GM23338 (cell line): ENCODE data around the gene TMEM121. TPM values are rescaled to one million over a fixed set of nuclear protein-coding genes. Genes with fewer than 3 reads are reported as not detected.

Experiments used
- ATAC-seq: fragments of 200-7000 bp; cut with Tn5 transposase; 3 replicates; pipeline ENCODE4 v1.9.1; 2020
- DNase-seq: peaks from one replicate; pipeline ENCODE4 v3.0.0-alpha.2; 2015; ENCODE audit warnings: low spot score
- H2AFZ ChIP-seq: fragments of 200-600 bp; sonication (generic); 2 replicates; pipeline ENCODE4 v1.8.0; 2016; ENCODE audit warnings: antibody characterized with exemption, mild to moderate bottlenecking, moderate library complexity
- H3F3A ChIP-seq: fragments of 200-600 bp; sonication (generic); replicated peaks from 2 replicates; pipeline ENCODE4 v1.8.0; 2017; ENCODE audit warnings: antibody characterized with exemption, mixed run types, low read depth
- H3K27ac ChIP-seq: fragments of 200-600 bp; sonication (generic); 2 replicates; pipeline ENCODE4 v1.6.1; 2016; ENCODE audit warnings: low read depth
- H3K27me3 ChIP-seq: fragments of 200-600 bp; sonication (generic); 2 replicates; pipeline ENCODE4 v1.8.0; 2016; ENCODE audit warnings: mild to moderate bottlenecking, mixed run types, moderate library complexity; ENCODE audit not compliant: insufficient read depth
- H3K36me3 ChIP-seq: fragments of 200-600 bp; sonication (generic); 2 replicates; pipeline ENCODE4 v1.8.0; 2016; ENCODE audit warnings: mild to moderate bottlenecking; ENCODE audit not compliant: insufficient read depth
- H3K4me1 ChIP-seq: fragments of 200-600 bp; sonication (generic); 2 replicates; pipeline ENCODE4 v1.8.0; 2016; ENCODE audit warnings: mild to moderate bottlenecking, moderate library complexity; ENCODE audit not compliant: insufficient read depth
- H3K4me2 ChIP-seq: fragments of 200-600 bp; sonication (generic); 2 replicates; pipeline ENCODE4 v1.7.1; 2017; ENCODE audit warnings: mixed run types
- H3K4me3 ChIP-seq: fragments of 200-600 bp; sonication (generic); 2 replicates; pipeline ENCODE4 v1.6.1; 2016; ENCODE audit warnings: mixed run types
- H3K79me2 ChIP-seq: fragments of 200-600 bp; sonication (generic); replicated peaks from 2 replicates; pipeline ENCODE4 v1.8.0; 2017; ENCODE audit warnings: mild to moderate bottlenecking; ENCODE audit not compliant: insufficient read depth
- H3K9me2 ChIP-seq: fragments of 200-600 bp; sonication (generic); 2 replicates; pipeline ENCODE4 v1.8.0; 2017; ENCODE audit not compliant: insufficient read depth
- H4K20me1 ChIP-seq: fragments of 200-600 bp; sonication (generic); replicated peaks from 2 replicates; pipeline ENCODE4 v1.8.0; 2017; ENCODE audit warnings: mild to moderate bottlenecking; ENCODE audit not compliant: insufficient read depth
- H3K27ac Mint-ChIP-seq: 2 replicates; pipeline ENCODE4 v1.8.0; 2020; ENCODE audit warnings: inconsistent platforms, mild to moderate bottlenecking, moderate library complexity, mixed read lengths
- H3K27me3 Mint-ChIP-seq: 3 replicates; pipeline ENCODE4 v1.8.0; 2022; ENCODE audit warnings: low read depth, mild to moderate bottlenecking, moderate library complexity, mixed read lengths, inconsistent platforms; ENCODE audit not compliant: insufficient read depth, poor library complexity
- H3K36me3 Mint-ChIP-seq: 3 replicates; pipeline ENCODE4 v1.8.0; 2021; ENCODE audit warnings: low read depth, mild to moderate bottlenecking, inconsistent platforms, moderate library complexity, mixed read lengths
- H3K4me1 Mint-ChIP-seq: 3 replicates; pipeline ENCODE4 v1.8.0; 2020; ENCODE audit warnings: mild to moderate bottlenecking, inconsistent platforms, mixed read lengths
- H3K4me3 Mint-ChIP-seq: 3 replicates; pipeline ENCODE4 v1.8.0; 2021; ENCODE audit warnings: moderate library complexity, mild to moderate bottlenecking, inconsistent platforms, mixed read lengths
- H3K9me3 Mint-ChIP-seq: 3 replicates; pipeline ENCODE4 v1.8.0; 2020; ENCODE audit warnings: moderate library complexity, mild to moderate bottlenecking, inconsistent platforms, mixed read lengths
- CREB1 ChIP-seq: fragments of 250-450 bp; sonication (Bioruptor Pico); IDR thresholded peaks from 2 replicates; pipeline ENCODE4 v1.5.0; 2020; ENCODE audit warnings: low read depth, mild to moderate bottlenecking, moderate library complexity
- CTCF ChIP-seq, 2 experiments: fragments of 200-600 bp in 1 of 2; sonication (generic) in 1 of 2; conservative IDR thresholded peaks; 2 replicates each; pipeline versions ENCODE4 v1.5.1 to v1.6.1; 2016 to 2017; ENCODE audit warnings: antibody characterized with exemption in 2 of 2, low read depth in 2 of 2, mild to moderate bottlenecking in 2 of 2, moderate library complexity in 1 of 2
- ETS1 ChIP-seq: IDR thresholded peaks from 2 replicates; pipeline ENCODE4 v1.6.1; 2016; ENCODE audit warnings: antibody characterized with exemption
- EZH2phosphoT487 ChIP-seq: fragments of 200-600 bp; sonication (generic); IDR thresholded peaks from one replicate; pipeline ENCODE4 v1.8.1; 2018; ENCODE audit warnings: antibody characterized with exemption; ENCODE audit not compliant: unreplicated experiment
- JUNB ChIP-seq: IDR thresholded peaks from one replicate; pipeline ENCODE4 v1.6.1; 2016; ENCODE audit warnings: antibody characterized with exemption; ENCODE audit not compliant: unreplicated experiment
- NANOG ChIP-seq: IDR thresholded peaks from 2 replicates; pipeline ENCODE4 v1.6.1; 2016; ENCODE audit warnings: antibody characterized with exemption, borderline replicate concordance
- POLR2AphosphoS5 ChIP-seq: IDR thresholded peaks from 2 replicates; pipeline ENCODE4 v1.6.1; 2016; ENCODE audit warnings: antibody characterized with exemption, low read depth
- REST ChIP-seq: IDR thresholded peaks from one replicate; pipeline ENCODE4 v1.6.1; 2018; ENCODE audit warnings: antibody characterized with exemption; ENCODE audit not compliant: unreplicated experiment
- STAT1 ChIP-seq: IDR thresholded peaks from one replicate; pipeline ENCODE4 v1.6.1; 2016; ENCODE audit warnings: antibody characterized with exemption; ENCODE audit not compliant: unreplicated experiment
- ZNF114 ChIP-seq: fragments of 250-450 bp; sonication (Bioruptor Pico); IDR thresholded peaks from 2 replicates; pipeline ENCODE4 v1.5.0; 2020; ENCODE audit warnings: mild to moderate bottlenecking, moderate library complexity
- ZNF331 ChIP-seq: fragments of 250-450 bp; sonication (Bioruptor Pico); IDR thresholded peaks from 2 replicates; pipeline ENCODE4 v1.5.0; 2020; ENCODE audit warnings: low read depth, mild to moderate bottlenecking, moderate library complexity
- ZNF462 ChIP-seq: fragments of 250-450 bp; sonication (Bioruptor Pico); IDR thresholded peaks from 2 replicates; pipeline ENCODE4 v1.5.0; 2020; ENCODE audit warnings: mild to moderate bottlenecking, moderate library complexity
- polyA plus RNA-seq: library from polyadenylated mRNA; unstranded; fragments of >200 nt; fragmentation: Nextera tagmentation; extraction: Ambion mirVana; gene quantifications from 2 replicates; pipeline ENCODE4 v1.2.1, GENCODE V29; 2016
- total RNA-seq: library from RNA; depleted of rRNA; stranded (reverse); fragments of >200 nt; shearing (Covaris generic); gene quantifications from 2 replicates; pipeline ENCODE4 v1.2.3, GENCODE V29; 2014

The TMEM121 gene
- total and polyA plus RNA-seq, 2 experiments from 2014 or later: 0.13 to 1.3 TPM

GRCh38 chr14:105503935-105504692 is 22.3 kb upstream of the TMEM121 start (continued):
- TF ChIP-seq CTCF (conservative IDR thresholded peaks at IDR 0.05; ENCODE audit: low read depth in 2 of 2) (no peak), ZNF331 (CRISPR knock-in tag) (no peak)

- no peak overlapping the region for H3K4me2 ChIP-seq
- Mint-ChIP-seq H3K9me3 (no peaks in the 10 kb centered on the region; the same call in 1 of the 3 replicates), H3K36me3 (no peaks in the 10 kb centered on the region; the same call in 2 of the 3 replicates), H3K4me1 (0 out of 3 replicates have a peak, but pooled peaks cover under 1% of the 10 kb centered on the region), H3K27me3 (peaks cover 2% of the 10 kb centered on the region), H3K27ac (no peak overlapping the region), H3K4me3 (no peak overlapping the region)
- H3K4me3 ChIP-seq: no peak overlapping the region
- H3K27me3 ChIP-seq: no peaks in the 10 kb centered on the region
- no peaks in the 10 kb centered on the region for H4K20me1 ChIP-seq
- no peaks in the 10 kb centered on the region for H3K79me2 ChIP-seq
- no peaks in the 10 kb centered on the region for H3K9me2 ChIP-seq
- no peaks in the 10 kb centered on the region for H3F3A ChIP-seq
- no peak for ATAC-seq
- H3K27ac ChIP-seq: no peak overlapping the region
- no peaks in the 10 kb centered on the region for H3K4me1 ChIP-seq
- no peak for DNase-seq
- no peak overlapping the region for H2AFZ ChIP-seq
- H3K36me3 ChIP-seq: no peaks in the 10 kb centered on the region
- no peak for TF ChIP-seq NANOG
- no peak for TF ChIP-seq JUNB
- TF ChIP-seq POLR2AphosphoS5: no peak
- no peak for TF ChIP-seq ZNF331 (CRISPR knock-in tag)
- TF ChIP-seq ETS1: no peak
- no peak for TF ChIP-seq ZNF462
- TF ChIP-seq ZNF114 (CRISPR knock-in tag): no peak
- TF ChIP-seq EZH2phosphoT487: no peak
- no peak for TF ChIP-seq CREB1 (CRISPR knock-in tag)
- TF ChIP-seq REST: no peak
- TF ChIP-seq STAT1: no peak
Observed at GRCh38 chr14:105505101-105505500, 21.3 kb upstream of the TMEM121 start.
